K562 (cell line): ENCODE data around the gene RASSF1.

Source experiments
- ATF1 ChIP-seq, 2 experiments: fragments of 450-650 bp in 1 of 2; IDR thresholded peaks; 2 replicates each; pipeline ENCODE4 v1.6.1; 2016; ENCODE audit warnings: missing compliant biosample characterization in 1 of 2, missing genetic modification characterization in 1 of 2
- CEBPB ChIP-seq: fragments of 450-650 bp; IDR thresholded peaks from 2 replicates; pipeline ENCODE4 v1.6.1; 2016; ENCODE audit warnings: missing genetic modification characterization, missing compliant biosample characterization
- CREB3 ChIP-seq: fragments of 450-650 bp; conservative IDR thresholded peaks from 2 replicates; pipeline ENCODE4 v1.6.1; 2016; ENCODE audit warnings: missing genetic modification characterization, low read depth, mild to moderate bottlenecking, missing compliant biosample characterization, moderate library complexity
- CTCF ChIP-seq, 3 experiments: IDR thresholded peaks in 2 of 3; conservative IDR thresholded peaks in 1 of 3; 2 replicates each; pipeline ENCODE4 v1.5.1; 2011 to 2012; ENCODE audit warnings: low read length in 3 of 3, mild to moderate bottlenecking in 3 of 3, control low read depth in 2 of 3, improper control_type of control experiment in 1 of 3, inconsistent platforms in 1 of 3, low read depth in 1 of 3, mixed read lengths in 1 of 3, moderate library complexity in 1 of 3; ENCODE audit not compliant: insufficient read depth in 2 of 3
- EGR1 ChIP-seq: fragments of 450-650 bp; conservative IDR thresholded peaks from 2 replicates; pipeline ENCODE4 v1.6.1; 2017; ENCODE audit warnings: mild to moderate bottlenecking
- EP300 ChIP-seq: IDR thresholded peaks from 2 replicates; pipeline ENCODE4 v1.6.1; 2012; ENCODE audit warnings: low read length, improper control_type of control experiment
- GTF2E2 ChIP-seq: fragments of 200-800 bp; sonication (Bioruptor generic); IDR thresholded peaks from 2 replicates; pipeline ENCODE4 v1.6.1; 2016; ENCODE audit warnings: missing genetic modification characterization, missing compliant biosample characterization
- HDAC2 ChIP-seq: fragments of 450-650 bp; IDR thresholded peaks from 2 replicates; pipeline ENCODE4 v1.6.1; 2016; ENCODE audit warnings: mild to moderate bottlenecking
- NCOA6 ChIP-seq: fragments of 450-650 bp; IDR thresholded peaks from 2 replicates; pipeline ENCODE4 v1.6.1; 2017; ENCODE audit warnings: mild to moderate bottlenecking
- TGIF2 ChIP-seq: sonication (generic); formaldehyde crosslinking; IDR thresholded peaks from 2 replicates; pipeline ENCODE4 v1.8.1; 2022; ENCODE audit warnings: mild to moderate bottlenecking, missing genetic modification reagents, moderate library complexity

- no peak for TF ChIP-seq CTCF (IDR thresholded peaks at IDR 0.05 in 2 of 3, conservative IDR thresholded peaks at IDR 0.05 in 1 of 3; ENCODE audit: insufficient read depth in 2 of 3, low read depth in 1 of 3, low read length in 3 of 3)
- no peak for TF ChIP-seq ATF1 (CRISPR knock-in tag; IDR thresholded peaks at IDR 0.05)
- no peak for TF ChIP-seq ATF1 (tag; IDR thresholded peaks at IDR 0.05)
- no peak for TF ChIP-seq CREB3 (tag)
- no peak for TF ChIP-seq EP300
- no peak for TF ChIP-seq NCOA6
- no peak for TF ChIP-seq HDAC2
- TF ChIP-seq TGIF2: no peak
- no peak for TF ChIP-seq CEBPB (tag)
- TF ChIP-seq GTF2E2 (tag): no peak
- TF ChIP-seq EGR1: no peak
Measured at GRCh38 chr3:50318615-50319014, 22.0 kb downstream of the RASSF1 start.
